Endothelial cell of umbilical vein (primary cell): ENCODE results near the gene CLK4. TPM values are rescaled to one million over a fixed set of nuclear protein-coding genes. Genes with fewer than 3 reads are reported as not detected.

Experiments
- BruUV-seq: library from RNA; stranded (reverse); fragments of 400-500 nt; replicated peaks from 2 replicates; lab custom pipeline; 2021; lab: Mats Ljungman, UMichigan
- CTCF ChIA-PET: fragments of 300-600, 350-600 bp; sonication (Branson Sonifier 250); formaldehyde crosslinking; loops from one replicate; lab custom pipeline; 2021; ENCODE audit warnings: antibody characterized with exemption, inconsistent platforms; lab: Charles Lee
- POLR2A ChIA-PET: fragments of 300-600, 350-600 bp; sonication (Branson Sonifier 250); formaldehyde crosslinking; loops from one replicate; lab custom pipeline; 2021; ENCODE audit warnings: antibody characterized with exemption, inconsistent platforms; lab: Charles Lee
- DNase-seq: peaks from one replicate; pipeline ENCODE4 v3.0.0-alpha.2; 2011; ENCODE audit warnings: low read depth, low spot score
- FAIRE-seq: peaks from 2 replicates; lab custom pipeline; 2011; peaks lifted over from hg19 to GRCh38; lab: Jason Lieb, UNC
- H2AFZ ChIP-seq: 2 replicates; pipeline ENCODE4 v1.6.0; 2012; ENCODE audit warnings: low read depth, low read length, control low read depth, inconsistent platforms
- H3K27ac ChIP-seq: 2 replicates; pipeline ENCODE4 v1.5.1; 2011; ENCODE audit warnings: low read depth, mild to moderate bottlenecking, control low read depth, low read length, moderate library complexity; ENCODE audit not compliant: insufficient read depth
- H3K27me3 ChIP-seq, 2 experiments: 2 replicates each; pipeline versions ENCODE4 v1.6.0 to v1.6.1; 2011; ENCODE audit warnings: low read length in 2 of 2, mixed read lengths in 1 of 2; ENCODE audit not compliant: control insufficient read depth in 2 of 2, insufficient read depth in 2 of 2
- H3K36me3 ChIP-seq, 2 experiments: 2 replicates in 1 of 2; 3 replicates in 1 of 2; pipeline ENCODE4 v1.5.1; 2011; ENCODE audit warnings: low read length in 2 of 2, mild to moderate bottlenecking in 1 of 2, moderate library complexity in 1 of 2; ENCODE audit not compliant: control insufficient read depth in 2 of 2, insufficient read depth in 2 of 2; ENCODE audit errors: extremely low read depth in 1 of 2
- H3K4me1 ChIP-seq: 3 replicates; pipeline ENCODE4 v1.5.1; 2011; ENCODE audit warnings: mild to moderate bottlenecking, low read length; ENCODE audit not compliant: control insufficient read depth, insufficient read depth; ENCODE audit errors: extremely low read depth
- H3K4me2 ChIP-seq: 2 replicates; pipeline ENCODE4 v1.6.1; 2011; ENCODE audit warnings: low read length, control low read depth, mixed read lengths; ENCODE audit not compliant: insufficient read depth
- H3K4me3 ChIP-seq, 3 experiments: fragments of 200-600 bp in 1 of 3; sonication (generic), shearing (Covaris generic) in 1 of 3; replicated peaks in 1 of 3; 2 replicates each; pipeline ENCODE4 v1.5.1; 2011 to 2016; ENCODE audit warnings: control low read depth in 3 of 3, low read length in 3 of 3, mild to moderate bottlenecking in 2 of 3, inconsistent platforms in 1 of 3, low read depth in 1 of 3, moderate library complexity in 1 of 3; ENCODE audit not compliant: insufficient read depth in 1 of 3
- H3K79me2 ChIP-seq: 2 replicates; pipeline ENCODE4 v1.6.0; 2012; ENCODE audit warnings: low read length, inconsistent platforms; ENCODE audit not compliant: control insufficient read depth, insufficient read depth
- H3K9ac ChIP-seq: replicated peaks from 2 replicates; pipeline ENCODE3; 2011; ENCODE audit warnings: low read length, control low read depth; ENCODE audit not compliant: insufficient read depth; ENCODE audit errors: extremely low read depth
- H3K9me1 ChIP-seq: replicated peaks from 3 replicates; pipeline ENCODE4 v1.6.0; 2011; ENCODE audit warnings: mild to moderate bottlenecking, low read length; ENCODE audit not compliant: control insufficient read depth, insufficient read depth; ENCODE audit errors: extremely low read depth
- H3K9me3 ChIP-seq: replicated peaks from 2 replicates; pipeline ENCODE4 v1.5.1; 2012; ENCODE audit warnings: low read length, inconsistent platforms; ENCODE audit not compliant: control insufficient read depth, insufficient read depth
- H4K20me1 ChIP-seq: replicated peaks from 2 replicates; pipeline ENCODE3; 2011; ENCODE audit warnings: mild to moderate bottlenecking, low read length; ENCODE audit not compliant: control insufficient read depth, insufficient read depth; ENCODE audit errors: extremely low read depth
- CTCF ChIP-seq, 2 donors: IDR thresholded peaks; 1 replicate in 1 of 2; 2 replicates in 1 of 2; pipeline ENCODE4 v1.5.1; 2011; ENCODE audit warnings: low read length in 2 of 2, mild to moderate bottlenecking in 2 of 2, moderate library complexity in 2 of 2, control low read depth in 1 of 2, inconsistent platforms in 1 of 2, low read depth in 1 of 2; ENCODE audit not compliant: insufficient read depth in 1 of 2; ENCODE audit errors: extremely low read depth in 1 of 2
- EZH2 ChIP-seq: IDR thresholded peaks from 2 replicates; pipeline ENCODE4 v1.6.1; 2012; ENCODE audit warnings: borderline replicate concordance, low read depth, mild to moderate bottlenecking, moderate library complexity, low read length, inconsistent platforms; ENCODE audit not compliant: severe bottlenecking
- FOS ChIP-seq: IDR thresholded peaks from 2 replicates; pipeline ENCODE4 v1.6.1; 2011; ENCODE audit warnings: mild to moderate bottlenecking, low read length, moderate library complexity, borderline replicate concordance; ENCODE audit not compliant: insufficient read depth
- GATA2 ChIP-seq: IDR thresholded peaks from 2 replicates; pipeline ENCODE4 v1.7.0; 2011; ENCODE audit warnings: low read depth, mild to moderate bottlenecking, moderate library complexity, mixed read lengths, low read length; ENCODE audit not compliant: insufficient read length, insufficient read depth
- JUN ChIP-seq: IDR thresholded peaks from 2 replicates; pipeline ENCODE4 v1.6.1; 2011; ENCODE audit warnings: borderline replicate concordance, low read depth; ENCODE audit not compliant: insufficient read length, insufficient read depth
- MAX ChIP-seq: IDR thresholded peaks from 2 replicates; pipeline ENCODE4 v1.6.1; 2011; ENCODE audit not compliant: insufficient read depth, insufficient read length
- MYC ChIP-seq: IDR thresholded peaks from one replicate; pipeline ENCODE4 v1.6.1; 2011; ENCODE audit warnings: mild to moderate bottlenecking, low read depth, low read length
- POLR2A ChIP-seq: IDR thresholded peaks from 2 replicates; pipeline ENCODE4 v1.6.1; 2012; ENCODE audit warnings: low read depth, mild to moderate bottlenecking, control low read depth, low read length
- POLR2AphosphoS5 ChIP-seq: IDR thresholded peaks from 2 replicates; pipeline ENCODE4 v1.6.1; 2012; ENCODE audit warnings: low read depth, mild to moderate bottlenecking, control low read depth, low read length, moderate library complexity; ENCODE audit not compliant: insufficient read depth
- dilution Hi-C: fragments of 300-500 bp; cut with MboI; formaldehyde crosslinking; loops from one replicate; pipeline ENCODE4 v1.15.0; 2019; ENCODE audit warnings: low sequenced_read_pairs; ENCODE audit not compliant: extremely low pct_ligation_motif_present
- intact Hi-C: fragments of 100-400 bp; cut with micrococcal nuclease; formaldehyde crosslinking; loops from one replicate; pipeline ENCODE4 v1.10.0; 2022
- polyA plus RNA-seq, 4 experiments: library from polyadenylated mRNA; depleted of rRNA in 3 of 4; stranded (reverse) in 3 of 4; unstranded in 1 of 4; fragments of >200 nt; gene quantifications; 2 replicates each; pipeline versions ENCODE4 v1.2.1 to v1.2.3, GENCODE V29; 2011 to 2012; ENCODE audit warnings: missing spikeins in 1 of 4
- total RNA-seq: library from RNA; stranded (reverse); gene quantifications from 2 replicates; pipeline ENCODE4 v1.2.3, GENCODE V29; 2021

Gene CLK4
- total and polyA plus RNA-seq, 2 donors (not counting 3 experiments of a cell fraction or from before 2014, with no cell fraction given): 7.0 to 19.2 TPM

- DNase-seq (no peak), FAIRE-seq (no peak)
- CTCF ChIA-PET: no interaction called here
- dilution Hi-C loops (no loop called here), intact Hi-C loops (no loop called here)
- Histone ChIP-seq H3K36me3 (peaks cover 17 to 20% of the 10 kb centered on the region in 2 experiments), H3K4me3 (no peak overlapping the region), H3K27ac (no peak overlapping the region), H3K4me1 (peaks cover 2% of the 10 kb centered on the region), H3K79me2 (peaks cover 33% of the 10 kb centered on the region), H3K9ac (no peak overlapping the region), H2AFZ (no peak overlapping the region), H3K4me2 (no peak overlapping the region), H3K9me1 (no peaks in the 10 kb centered on the region), H3K27me3 (no peaks in the 10 kb centered on the region), H3K9me3 (no peaks in the 10 kb centered on the region), H4K20me1 (no peaks in the 10 kb centered on the region)
- POLR2A ChIA-PET: no interaction called here
- TF ChIP-seq JUN: no peak
- TF ChIP-seq EZH2: no peak
- TF ChIP-seq MYC: no peak
- TF ChIP-seq POLR2AphosphoS5: no peak
- TF ChIP-seq CTCF (IDR thresholded peaks at IDR 0.05; ENCODE audit: extremely low read depth in 1 of 2, insufficient read depth in 1 of 2, low read depth in 1 of 2, low read length in 2 of 2): no peak
- TF ChIP-seq MAX: no peak
- BruUV-seq: no TSS peak
Observed at GRCh38 chr5:178619390-178619789, 7.5 kb downstream of the CLK4 start.

- Histone ChIP-seq H4K20me1 (peaks cover 3% of the 10 kb centered on the region), H3K9me3 (no peaks in the 10 kb centered on the region), H3K9me1 (no peaks in the 10 kb centered on the region), H3K9ac (no peak overlapping the region), H3K4me3 (no peak overlapping the region), H3K36me3 (peaks cover 5 to 18% of the 10 kb centered on the region in 2 experiments), H3K4me2 (no peak overlapping the region), H3K27me3 (no peaks in the 10 kb centered on the region), H3K27ac (no peak overlapping the region), H3K79me2 (no peaks in the 10 kb centered on the region), H2AFZ (no peak overlapping the region), H3K4me1 (no peaks in the 10 kb centered on the region)
- dilution Hi-C loops: no loop called here
- intact Hi-C loops: no loop called here
- CTCF ChIA-PET: interaction anchor here (1.0 to 2.1 kb wide), 4 partner anchors 12 to 881 kb away, joined by 3 to 5 read pairs (median 4); partner anchors contain the start of gene COL23A1
- FAIRE-seq (no peak), DNase-seq (no peak)
- POLR2A ChIA-PET: no interaction called here
- no TSS peak for BruUV-seq
- no peak for TF ChIP-seq MAX
- TF ChIP-seq JUN: no peak
- TF ChIP-seq MYC: no peak
- TF ChIP-seq CTCF (IDR thresholded peaks at IDR 0.05; ENCODE audit: extremely low read depth in 1 of 2, insufficient read depth in 1 of 2, low read depth in 1 of 2, low read length in 2 of 2): no peak
- TF ChIP-seq EZH2: no peak
- TF ChIP-seq POLR2A: no peak
- TF ChIP-seq FOS: no peak
- no peak for TF ChIP-seq POLR2AphosphoS5
- TF ChIP-seq GATA2: no peak
Observed at GRCh38 chr5:178612299-178612698, 14.6 kb downstream of the CLK4 start.
